GM12892 (cell line): ENCODE results near the gene PTPRS.

Source experiments
- POLR2A ChIP-seq: IDR thresholded peaks from 2 replicates; pipeline ENCODE4 v1.6.1; 2011; ENCODE audit warnings: low read depth, low read length, control low read depth
- POLR2AphosphoS5 ChIP-seq: IDR thresholded peaks from 2 replicates; pipeline ENCODE4 v1.6.1; 2011; ENCODE audit warnings: low read depth, low read length, control low read depth

DNA sequence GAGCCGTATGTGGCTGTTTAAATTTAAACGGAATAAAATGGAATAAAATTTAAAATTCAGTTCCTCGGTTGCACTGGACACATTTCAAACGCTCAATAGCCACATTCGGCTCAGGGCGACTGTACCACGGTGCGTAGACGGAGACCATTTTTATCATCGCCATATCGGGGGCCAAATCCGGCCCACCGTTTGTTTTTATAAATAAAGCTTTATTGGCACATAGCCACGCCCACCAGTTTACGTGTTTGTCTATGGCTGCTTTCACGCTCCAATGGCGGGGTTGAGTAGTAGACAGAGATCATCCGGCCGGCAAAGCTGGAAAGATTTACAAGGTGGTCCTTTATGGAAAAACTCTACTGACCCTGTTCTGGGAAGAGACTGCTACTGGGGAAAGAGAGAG, 33.0 kb downstream of the PTPRS start:
- TF ChIP-seq POLR2A = no peak
- no peak for TF ChIP-seq POLR2AphosphoS5
